Testis (tissue), 2 donors: ENCODE measurements around the gene SPANXA2.

Experiments used
- CTCF ChIP-seq, 3 experiments: fragments of 450-650 bp in 2 of 3; fragments of 200-600 bp in 1 of 3; sonication (generic) in 1 of 3; IDR thresholded peaks; one replicate each; pipeline ENCODE4 v1.5.1; 2016 to 2019; ENCODE audit warnings: antibody characterized with exemption in 3 of 3, mild to moderate bottlenecking in 2 of 3, moderate library complexity in 1 of 3
- POLR2A ChIP-seq: fragments of 450-650 bp; IDR thresholded peaks from one replicate; pipeline ENCODE4 v1.6.1; 2017; ENCODE audit warnings: antibody characterized with exemption, mild to moderate bottlenecking, moderate library complexity

GRCh38 chrX:141609111-141609510 is 19.6 kb downstream of the SPANXA2 start:
- TF ChIP-seq CTCF (IDR thresholded peaks at IDR 0.05) (no peak), POLR2A (no peak)
